ENCODE results near the gene ATXN7L1.

ATXN7L1 gene

GRCh38 chr7:105776068-105776790 is 100.2 kb downstream of the ATXN7L1 start:
- DNase-seq = peak; percentile 99

- no peak for DNase-seq
These were observed 100.8 kb downstream of the ATXN7L1 start for GRCh38 chr7:105775580-105775979.

GRCh38 chr7:105773030-105773460 is 103.4 kb downstream of the ATXN7L1 start:
- no peak for DNase-seq

- DNase-seq = peak; percentile 30
These were observed 106.3 kb downstream of the ATXN7L1 start for GRCh38 chr7:105769901-105770628.

- DNase-seq = no peak
These were observed 107.4 kb downstream of the ATXN7L1 start for GRCh38 chr7:105768898-105769507.

GRCh38 chr7:105768117-105768516 is 108.3 kb downstream of the ATXN7L1 start:
- DNase-seq = no peak

GRCh38 chr7:105766421-105767073 is 109.9 kb downstream of the ATXN7L1 start:
- peak; percentile 48 for DNase-seq

- no peak for DNase-seq
These were observed 110.6 kb downstream of the ATXN7L1 start for GRCh38 chr7:105765846-105766245.

GRCh38 chr7:105764506-105764905 is 111.9 kb downstream of the ATXN7L1 start:
- peak; percentile 57 for DNase-seq

- peak; percentile 40 for DNase-seq
These were observed 115.6 kb downstream of the ATXN7L1 start for GRCh38 chr7:105760551-105761447.

- peak; percentile 70 for DNase-seq
These were observed 116.5 kb downstream of the ATXN7L1 start for GRCh38 chr7:105759670-105760550.

GRCh38 chr7:105756367-105756766 is 120.0 kb downstream of the ATXN7L1 start:
- no peak for DNase-seq

- DNase-seq = no peak
These were observed 123.6 kb downstream of the ATXN7L1 start for GRCh38 chr7:105752671-105753275.

- no peak for DNase-seq
These were observed 125.3 kb downstream of the ATXN7L1 start for GRCh38 chr7:105751054-105751453.

- DNase-seq = no peak
These were observed 127.7 kb downstream of the ATXN7L1 start for GRCh38 chr7:105748701-105749100.

- DNase-seq = no peak
These were observed 130.6 kb downstream of the ATXN7L1 start for GRCh38 chr7:105745681-105746330.

GRCh38 chr7:105744258-105744657 is 132.1 kb downstream of the ATXN7L1 start:
- no peak for DNase-seq

GRCh38 chr7:105743351-105744090 is 132.9 kb downstream of the ATXN7L1 start:
- DNase-seq = no peak

- DNase-seq = no peak
These were observed 133.6 kb downstream of the ATXN7L1 start for GRCh38 chr7:105742787-105743186.
